ENCODE data around the gene MDP1.
A peak's percentile ranks its signal among the peaks of the same experiment; 100 is the strongest.
"Not testable (repeated sequence)": the region's sequence is repeated elsewhere in the genome, so short reads cannot be mapped to it uniquely, and the experiment has no call there.

The MDP1 gene

DNA sequence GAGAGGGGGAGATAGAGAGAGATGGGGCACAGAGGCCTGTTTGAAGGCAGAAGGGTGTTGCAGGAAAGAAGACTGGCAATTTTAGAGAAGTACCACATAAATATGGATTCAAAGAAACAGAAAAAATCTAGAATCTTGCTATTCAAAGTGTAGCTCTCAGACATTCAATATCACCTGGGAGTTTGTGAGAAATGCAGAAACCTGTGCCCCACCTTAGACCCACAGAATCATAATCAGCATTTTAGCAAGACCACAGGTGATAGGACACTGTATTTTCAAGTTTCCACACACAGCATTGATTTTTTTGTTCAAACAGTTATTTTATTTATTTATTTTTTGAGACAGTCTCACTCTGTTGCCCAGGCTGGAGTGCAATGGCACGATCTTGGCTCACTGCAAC is 13.0 kb upstream of the MDP1 start:
- DNase-seq = no peak

DNA sequence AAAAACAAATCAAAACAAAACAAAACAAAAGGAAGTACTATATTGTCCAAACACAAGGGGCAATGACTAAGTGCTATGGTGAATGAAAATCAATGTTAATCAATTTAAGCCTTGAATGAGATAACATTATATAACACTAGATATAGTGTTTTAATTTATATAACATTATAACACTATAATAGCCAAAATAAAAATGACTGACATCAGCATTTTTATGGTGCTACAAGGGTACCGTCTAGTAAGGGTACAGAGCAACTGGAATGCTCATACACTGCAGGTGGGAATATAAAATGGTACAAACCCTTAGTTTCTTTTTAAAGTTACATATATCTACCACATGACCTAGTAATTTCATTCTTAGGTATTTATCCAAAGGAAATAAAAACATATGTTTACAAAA is 10.6 kb upstream of the MDP1 start:
- DNase-seq = no peak

DNA sequence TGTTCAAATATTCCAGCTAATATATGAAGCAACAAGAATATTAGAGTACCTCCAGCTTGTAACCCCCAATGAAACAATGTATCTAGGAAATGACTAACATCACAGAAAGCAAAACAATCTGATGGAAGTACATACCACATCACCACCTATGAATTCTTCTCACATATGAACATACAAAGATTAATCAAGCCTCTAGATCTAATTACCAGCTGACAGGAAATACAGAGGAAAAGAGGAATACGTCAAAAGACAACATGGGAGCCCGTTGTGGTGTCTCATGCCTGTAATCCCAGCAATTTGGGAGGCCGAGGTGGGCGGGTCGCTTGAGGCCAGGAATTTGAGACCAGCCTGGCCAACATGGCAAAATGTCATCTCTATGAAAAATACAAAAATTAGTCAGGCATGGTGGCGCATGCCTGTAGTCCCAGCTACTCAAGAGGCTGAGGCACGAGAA is 8.8 kb upstream of the MDP1 start:
- no peak for DNase-seq

DNA sequence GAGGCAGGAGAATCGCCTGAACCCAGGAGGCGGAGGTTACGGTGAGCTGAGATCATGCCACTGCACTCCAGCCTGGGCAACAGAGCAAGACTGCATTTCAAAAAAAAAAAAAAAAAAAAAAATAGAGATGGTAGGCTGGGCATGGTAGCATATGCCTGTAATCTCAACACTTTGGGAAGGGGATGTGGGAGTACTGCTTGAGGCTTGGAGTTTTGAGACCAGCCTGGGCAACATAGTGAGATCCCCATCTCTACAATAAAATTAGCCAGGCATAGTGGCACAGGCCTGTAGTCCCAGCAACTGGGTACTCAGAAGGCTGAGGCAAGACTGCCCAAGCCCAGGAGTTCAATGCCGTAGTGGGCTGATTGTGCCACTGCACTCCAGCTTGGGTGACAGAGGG is 7.1 kb upstream of the MDP1 start:
- not testable (repeated sequence) for DNase-seq

DNA sequence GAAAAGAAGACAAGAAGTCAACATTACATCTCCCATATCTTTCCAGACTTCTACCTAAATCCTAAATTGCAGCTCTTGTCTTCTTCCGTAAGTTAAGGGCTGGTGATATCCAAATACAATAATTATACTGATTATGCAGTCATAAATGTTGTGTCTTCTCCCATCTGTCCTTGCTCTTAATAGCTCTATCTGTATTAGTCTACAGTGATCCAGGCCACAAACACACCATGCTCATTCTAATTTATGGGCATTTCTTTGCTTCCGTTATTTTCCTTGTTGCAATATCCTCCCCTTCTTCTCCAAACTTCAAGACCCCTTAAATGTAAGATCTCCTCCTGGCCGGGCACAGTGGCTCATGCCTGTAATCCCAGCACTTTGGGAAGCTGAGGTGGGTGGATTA is 3.7 kb upstream of the MDP1 start:
- no peak for DNase-seq

DNA sequence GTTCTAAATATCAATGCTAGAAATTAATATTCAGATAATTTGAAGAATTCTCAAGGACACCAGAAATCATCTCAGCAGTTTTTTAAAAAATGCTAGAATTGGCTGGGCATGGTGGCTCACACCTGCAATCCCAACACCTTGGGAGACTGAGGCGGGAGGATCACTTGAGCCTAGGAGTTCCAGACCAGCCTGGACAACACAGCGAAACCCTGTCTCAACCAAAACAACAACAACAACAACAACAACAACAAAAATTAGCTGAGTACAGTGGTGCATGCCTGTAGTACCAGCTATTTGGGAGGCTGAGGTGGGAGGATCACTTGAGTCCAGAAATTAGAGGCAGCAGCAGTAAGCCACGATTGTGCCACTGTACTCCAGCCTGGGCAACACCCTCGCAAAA is 3.2 kb upstream of the MDP1 start:
- no peak for DNase-seq

DNA sequence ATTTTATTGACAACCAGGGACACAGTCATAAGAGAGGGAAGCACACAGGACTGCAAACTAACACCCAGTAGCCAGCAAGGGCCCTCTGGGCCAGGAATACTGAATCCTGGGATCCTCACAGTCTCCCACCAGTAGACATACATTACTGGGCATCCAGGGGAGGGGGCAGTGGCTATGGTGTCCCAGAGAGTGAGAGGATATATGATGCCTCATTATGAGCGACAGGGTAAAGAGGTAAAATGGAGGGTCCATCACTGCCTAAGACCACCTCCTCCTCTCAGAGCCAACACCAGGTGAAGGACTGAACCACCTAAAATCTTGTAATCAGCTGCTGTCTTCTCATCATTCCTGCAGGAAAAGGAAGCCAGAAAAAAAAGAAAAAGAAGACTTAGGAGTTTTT is 1.0 kb upstream of the MDP1 start:
- not testable (repeated sequence) for DNase-seq

DNA sequence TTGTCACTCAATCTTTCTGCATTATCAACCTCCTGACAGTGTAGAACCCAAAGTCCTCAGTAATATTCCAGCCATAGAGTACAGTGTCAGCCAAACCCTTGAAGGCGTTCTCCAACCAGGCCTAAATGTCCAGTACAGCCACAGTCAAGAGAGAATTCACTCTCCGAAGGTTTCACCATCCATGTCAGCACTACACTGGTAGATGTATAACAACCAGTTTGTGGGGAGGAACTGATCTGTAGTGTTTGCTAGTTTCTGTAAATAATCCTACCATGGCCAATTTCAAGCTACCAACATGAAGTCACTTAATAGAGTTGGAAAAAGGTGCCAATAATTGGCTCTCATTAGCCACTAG is 456 bp upstream of the MDP1 start:
- no peak for DNase-seq

DNA sequence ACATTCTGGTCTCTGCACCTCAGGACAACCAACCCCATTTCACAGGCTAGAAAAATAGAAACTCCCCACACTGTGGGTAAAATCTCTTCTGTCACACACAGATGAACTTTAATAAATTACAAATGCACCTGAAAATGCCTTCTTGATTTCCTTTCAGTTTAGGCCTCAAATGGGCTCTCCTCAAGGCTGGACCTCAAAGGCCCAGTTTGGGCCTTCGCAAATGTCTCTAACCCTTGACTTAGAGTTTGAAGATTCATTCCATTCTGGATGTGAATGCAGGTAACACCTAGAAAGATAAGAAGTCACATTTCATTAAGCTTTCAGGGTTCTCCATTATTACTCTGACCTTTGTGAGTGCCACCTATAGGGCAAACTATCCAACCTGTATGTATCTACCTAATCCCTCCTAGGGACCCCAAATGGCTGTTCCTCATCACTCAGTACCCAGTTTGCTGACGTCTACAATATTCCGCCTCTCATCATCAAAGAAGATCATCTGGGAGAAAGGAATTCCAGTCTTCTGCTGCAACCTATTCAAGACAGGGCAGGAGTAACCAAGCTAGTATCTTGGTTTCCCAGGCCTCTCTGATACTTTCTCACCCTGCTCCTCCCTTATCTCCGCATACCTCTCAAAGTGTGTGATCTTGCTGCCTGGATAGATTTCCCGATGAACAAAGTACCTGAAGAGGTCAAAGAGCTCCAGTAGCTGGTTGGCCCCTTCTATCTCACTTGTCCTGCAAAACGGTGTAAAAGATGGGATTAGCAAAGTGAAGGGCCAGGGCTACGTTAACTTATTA is 1.8 kb downstream of the MDP1 start:
- no peak for DNase-seq

DNA sequence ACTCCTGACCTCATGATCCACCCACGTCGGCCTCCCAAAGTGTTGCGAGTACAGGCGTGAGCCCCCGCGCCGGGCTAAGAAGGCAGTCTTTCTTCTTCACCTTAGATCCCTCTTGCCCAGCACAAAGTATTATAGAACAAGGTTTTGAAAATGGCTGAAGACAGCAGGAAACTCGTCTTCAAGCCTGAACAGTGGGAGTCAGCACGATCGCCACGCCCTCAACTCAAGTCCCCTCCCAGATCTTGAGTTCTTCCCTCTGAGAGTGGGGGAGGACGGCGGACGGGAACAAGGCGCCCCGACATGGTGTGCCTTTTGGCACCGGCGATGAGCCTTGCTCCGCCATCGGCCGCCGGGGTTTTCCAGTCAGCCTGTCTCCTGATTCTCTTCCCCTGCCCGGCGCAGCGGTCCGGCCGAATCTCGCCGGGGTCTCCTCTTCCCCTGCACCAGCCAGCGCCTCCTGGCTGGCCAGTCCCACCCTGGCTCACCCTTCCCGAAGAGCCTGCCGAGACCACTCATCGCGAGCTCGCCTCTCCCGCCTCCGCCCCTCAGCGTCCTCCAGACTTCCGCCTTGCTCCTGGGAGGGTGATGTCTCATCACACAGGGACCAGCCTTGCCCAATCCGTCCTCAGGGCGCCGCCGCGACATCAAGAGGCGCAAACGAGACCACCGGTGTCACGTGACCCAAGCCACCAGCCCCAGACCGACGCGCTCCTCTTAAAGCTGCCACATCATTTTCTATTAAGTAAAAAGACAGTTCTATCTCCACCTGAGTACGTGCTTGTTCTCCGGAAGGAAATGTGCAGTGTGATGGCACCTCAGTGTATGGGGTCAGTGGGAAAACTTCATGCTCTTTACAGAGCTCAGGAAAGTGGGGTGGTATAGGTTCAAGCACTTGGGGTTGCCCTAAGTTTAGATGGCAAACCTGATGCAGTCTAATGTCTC is 2.7 kb downstream of the MDP1 start, which contains the start of gene CHMP4A:
TSS of gene CHMP4A (minus strand) at position 565 of the 942 bp plus-strand sequence. CDS start at position 516, 49 bp downstream.
- DNase-seq = peak; percentile 96

DNA sequence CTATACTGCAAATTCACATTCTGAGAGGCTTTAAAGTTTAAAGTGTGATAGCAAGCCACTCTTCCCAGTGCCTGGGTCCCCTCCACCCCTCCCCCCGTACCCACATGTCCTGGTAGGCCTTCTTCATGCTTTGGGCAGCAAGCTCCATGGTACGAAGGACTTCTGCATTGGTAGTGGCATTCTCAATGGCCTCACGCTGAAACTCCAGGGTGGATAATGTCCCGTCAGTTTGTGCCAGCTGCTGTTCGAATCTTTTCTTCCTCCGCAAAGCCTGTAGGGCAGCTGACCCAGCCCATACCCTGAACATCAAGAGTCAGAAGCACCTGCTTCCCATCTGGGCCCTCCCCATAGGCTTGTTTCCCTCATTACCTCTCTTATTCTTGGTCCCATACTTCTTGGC is 4.6 kb downstream of the MDP1 start:
- no peak for DNase-seq

DNA sequence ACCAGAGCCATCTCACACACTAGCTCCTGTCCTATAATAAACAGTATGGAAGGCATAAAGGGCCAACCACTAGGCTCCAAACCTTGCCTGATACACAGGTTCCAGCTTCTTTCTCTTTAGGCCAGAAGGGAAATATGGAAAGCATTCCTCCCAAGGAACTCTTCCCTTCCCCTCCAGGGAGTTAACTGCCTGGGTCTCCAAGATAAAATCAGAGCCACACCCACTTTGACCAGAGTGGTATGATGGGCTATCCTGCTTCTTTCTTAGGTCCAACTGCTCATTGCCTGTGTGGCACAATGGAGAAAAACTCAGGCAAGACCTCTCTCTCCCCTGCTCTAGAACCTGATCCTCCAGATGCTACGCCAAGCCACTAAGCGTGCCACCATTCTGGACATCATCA is 8.2 kb downstream of the MDP1 start:
- DNase-seq = no peak

DNA sequence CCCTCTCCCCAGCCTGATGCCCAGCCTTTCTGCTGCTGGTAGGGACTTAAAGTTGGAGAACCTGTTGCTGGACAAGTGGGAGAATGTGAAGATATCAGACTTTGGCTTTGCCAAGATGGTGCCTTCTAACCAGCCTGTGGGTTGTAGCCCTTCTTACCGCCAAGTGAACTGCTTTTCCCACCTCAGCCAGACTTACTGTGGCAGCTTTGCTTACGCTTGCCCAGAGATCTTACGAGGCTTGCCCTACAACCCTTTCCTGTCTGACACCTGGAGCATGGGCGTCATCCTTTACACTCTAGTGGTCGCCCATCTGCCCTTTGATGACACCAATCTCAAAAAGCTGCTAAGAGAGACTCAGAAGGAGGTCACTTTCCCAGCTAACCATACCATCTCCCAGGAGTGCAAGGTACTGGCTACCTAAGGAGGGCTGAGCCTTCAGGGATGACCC is 8.7 kb downstream of the MDP1 start:
- DNase-seq = no peak

DNA sequence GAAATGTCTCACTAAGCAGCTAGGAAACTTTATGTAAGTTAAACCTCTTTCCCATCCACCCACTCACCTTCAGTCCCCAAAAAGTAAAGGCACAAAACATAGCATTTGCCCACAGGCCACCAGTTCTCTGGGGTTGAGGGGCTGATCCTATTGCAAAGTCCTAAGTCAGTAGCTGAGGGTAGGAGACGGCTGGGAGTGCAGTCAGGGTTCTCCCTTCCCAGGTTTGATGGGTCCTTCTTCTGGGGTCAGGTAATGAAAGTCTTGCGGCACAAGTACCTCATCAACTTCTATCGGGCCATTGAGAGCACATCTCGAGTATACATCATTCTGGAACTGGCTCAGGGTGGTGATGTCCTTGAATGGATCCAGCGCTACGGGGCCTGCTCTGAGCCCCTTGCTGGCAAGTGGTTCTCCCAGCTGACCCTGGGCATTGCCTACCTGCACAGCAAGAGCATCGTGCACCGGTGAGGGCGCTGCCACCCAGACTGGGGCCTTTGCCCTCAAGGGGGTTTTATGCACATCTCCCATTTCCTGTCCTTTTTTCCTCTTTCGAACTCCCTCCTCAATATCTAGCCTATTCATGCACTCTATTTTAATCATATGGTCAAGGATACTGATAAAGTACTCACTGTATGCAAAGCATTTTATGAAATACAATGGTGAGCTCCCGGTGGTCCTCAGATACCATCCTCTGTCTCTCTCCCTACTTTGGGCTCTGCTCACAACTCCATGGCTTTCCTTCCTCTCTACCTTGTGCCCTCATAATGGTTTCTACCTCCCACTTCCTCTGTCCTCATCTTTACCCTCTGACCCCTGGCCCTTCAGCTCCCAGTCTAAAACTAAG is 9.4 kb downstream of the MDP1 start:
- no peak for DNase-seq

DNA sequence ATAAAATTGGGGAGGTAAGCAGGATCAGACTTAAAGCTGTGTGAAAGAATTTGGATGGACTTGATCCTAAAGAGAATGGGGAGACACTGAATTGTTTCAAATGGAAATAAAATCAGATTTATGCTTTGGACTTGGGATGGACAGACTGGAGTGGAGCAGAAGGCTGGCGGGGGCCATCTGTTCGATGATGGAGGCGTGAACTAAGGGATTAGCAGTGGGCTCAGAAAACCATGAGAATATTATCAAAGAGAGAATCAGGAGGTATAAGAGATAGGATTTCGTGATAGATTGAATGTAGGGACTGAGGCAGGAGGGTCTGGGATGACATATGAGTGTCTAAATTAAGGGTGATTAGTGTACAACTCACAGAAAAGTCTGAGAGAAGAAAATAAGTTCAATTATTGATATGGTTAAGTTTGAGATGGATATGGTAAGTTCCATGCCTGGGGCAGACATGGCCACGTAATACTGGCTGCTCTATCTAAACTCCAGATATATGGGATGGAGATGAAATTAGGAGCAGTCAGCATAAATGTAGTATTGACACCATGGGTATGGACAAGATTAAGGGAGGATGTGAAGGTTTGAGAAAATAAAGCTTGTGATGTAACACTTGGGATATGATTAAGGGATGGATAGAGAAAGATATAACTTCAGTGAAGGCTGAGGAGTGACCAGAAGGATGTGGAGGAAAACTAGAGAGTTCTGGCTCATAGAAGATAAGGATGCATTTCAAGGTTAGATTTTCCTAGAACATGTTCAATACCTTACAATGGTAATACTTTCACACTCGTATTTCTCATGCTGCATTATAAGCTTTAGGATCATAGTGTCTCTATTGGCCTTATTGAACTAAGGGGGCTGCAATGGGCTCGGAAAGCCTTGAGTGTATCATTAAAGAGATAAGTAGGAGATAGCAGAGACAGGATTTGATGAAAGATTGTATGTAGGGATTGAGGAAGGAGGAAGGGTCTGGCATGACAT is 11.4 kb downstream of the MDP1 start:
- DNase-seq = no peak

DNA sequence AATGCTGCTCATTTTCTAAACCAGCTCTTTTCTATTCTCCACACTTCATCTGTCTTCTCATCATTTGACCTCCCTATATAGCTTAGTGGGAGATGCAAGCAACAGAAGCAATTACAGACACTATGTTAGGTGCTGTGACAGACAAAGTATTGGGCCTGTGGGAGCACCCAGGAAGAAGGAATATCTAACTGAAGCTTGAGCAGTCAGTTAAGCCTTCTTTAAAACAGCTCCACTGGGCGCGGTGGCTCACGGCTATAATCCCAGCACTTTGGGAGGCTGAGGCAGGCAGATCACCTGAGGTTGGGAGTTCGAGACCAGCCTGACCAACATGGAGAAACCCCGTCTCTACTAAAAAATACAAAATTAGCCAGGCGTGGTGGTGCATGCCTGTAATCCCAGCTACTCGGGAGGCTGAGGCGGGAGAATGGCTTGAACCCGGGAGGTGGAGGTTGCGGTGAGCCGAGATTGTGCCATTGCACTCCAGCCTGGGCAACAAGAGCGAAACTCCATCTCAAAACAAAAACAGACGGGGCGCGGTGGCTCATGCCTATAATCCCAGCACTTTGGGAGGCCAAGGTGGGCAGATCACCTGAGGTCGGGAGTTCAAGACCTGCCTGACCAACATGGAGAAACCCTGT is 12.5 kb downstream of the MDP1 start:
- DNase-seq = not testable (repeated sequence)

DNA sequence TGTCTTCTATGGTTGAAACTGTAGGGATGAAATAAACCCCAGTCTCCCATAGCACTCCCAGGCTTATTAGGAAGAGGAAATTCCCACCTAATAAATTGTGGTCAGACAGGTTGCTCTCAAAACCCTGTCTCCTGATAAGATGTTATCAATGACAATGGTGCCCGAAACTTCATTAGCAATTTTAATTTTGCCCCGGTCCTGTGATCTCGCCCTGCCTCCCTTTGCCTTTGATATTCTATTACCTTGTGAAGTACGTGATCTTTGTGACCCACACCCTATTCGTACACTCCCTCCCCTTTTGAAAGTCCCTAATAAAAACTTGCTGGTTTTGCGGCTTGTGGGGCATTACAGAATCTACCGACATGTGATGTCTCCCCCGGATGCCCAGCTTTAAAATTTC is 13.3 kb downstream of the MDP1 start:
- DNase-seq = not testable (repeated sequence)

DNA sequence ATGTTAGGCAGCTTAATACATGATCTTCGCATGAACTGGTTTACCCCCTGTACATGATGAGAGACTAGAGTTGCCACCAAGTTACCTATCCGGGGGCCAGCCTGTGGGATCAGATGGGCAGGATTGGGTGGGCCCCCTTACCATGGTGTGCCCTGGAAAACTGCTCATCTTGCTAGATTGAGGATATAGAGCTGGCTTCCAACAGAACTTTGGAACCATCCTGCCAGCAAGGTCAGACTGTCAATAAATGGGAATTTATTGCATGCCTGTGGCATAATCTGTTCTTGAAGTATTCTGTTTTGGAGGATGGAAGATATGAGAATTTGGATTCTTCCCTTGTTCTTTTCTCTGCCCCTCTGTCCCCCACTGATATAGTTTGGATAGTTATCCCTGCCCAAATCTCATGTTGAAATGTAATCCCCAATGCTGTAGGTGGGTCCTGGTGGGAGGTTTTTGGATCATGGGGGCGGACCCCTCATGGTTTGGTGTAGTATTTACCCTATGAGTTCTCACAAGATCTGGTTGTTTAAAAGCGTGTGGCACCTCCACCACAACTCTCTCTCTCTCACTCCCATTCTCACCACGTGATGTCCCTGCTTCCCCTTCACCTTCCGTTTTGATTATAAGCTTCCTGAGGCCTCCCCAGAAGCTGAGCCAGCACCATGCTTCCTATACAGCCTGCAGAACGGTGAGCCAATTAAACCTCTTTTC is 16.9 kb downstream of the MDP1 start:
- no peak for DNase-seq

DNA sequence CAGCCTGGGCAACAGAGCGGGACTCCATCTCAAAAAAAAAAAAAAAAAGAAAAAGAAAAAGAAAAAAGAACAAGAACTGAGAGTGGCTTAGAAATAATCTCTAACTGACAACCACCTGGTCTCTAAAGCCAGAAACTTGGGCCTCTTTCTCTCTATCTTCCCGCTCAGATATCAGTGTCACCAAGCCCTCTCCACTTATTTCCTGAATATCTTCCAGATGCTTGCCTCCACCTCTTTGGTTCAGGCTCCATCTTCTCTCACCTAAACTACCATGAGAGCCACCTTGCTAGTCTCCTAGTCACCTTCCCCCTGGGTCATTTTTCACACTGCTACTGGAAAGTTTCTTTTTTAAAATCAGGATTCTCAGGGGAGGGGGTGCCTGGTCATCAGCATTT is 18.8 kb downstream of the MDP1 start:
- DNase-seq = no peak

All from CD4-positive, alpha-beta T cell treated with Interleukin-12 subunit alpha and Interleukin-12 subunit beta, for 1 hour (primary cell).